GM19351 (cell line): ENCODE data around the gene NT5C3A.

Experiments used
- ATAC-seq: cut with Tn5 transposase; IDR thresholded peaks from one replicate; pipeline ENCODE4 v1.9.1; 2021; ENCODE audit warnings: mild to moderate bottlenecking, moderate library complexity; ENCODE audit not compliant: unreplicated experiment

The NT5C3A gene

GRCh38 chr7:33076737-33077136 lies 14.2 kb upstream of the NT5C3A start:
- ATAC-seq, result no peak

GRCh38 chr7:33075818-33076518 lies 13.4 kb upstream of the NT5C3A start:
- ATAC-seq, result no peak

- no peak for ATAC-seq
Measured at GRCh38 chr7:33073243-33073642, 10.7 kb upstream of the NT5C3A start.

- ATAC-seq, result no peak
Measured at GRCh38 chr7:33072471-33072870, 9.9 kb upstream of the NT5C3A start.

GRCh38 chr7:33070831-33071230 lies 8.3 kb upstream of the NT5C3A start:
- no peak for ATAC-seq

- no peak for ATAC-seq
Measured at GRCh38 chr7:33070277-33070676, 7.7 kb upstream of the NT5C3A start.

- no peak for ATAC-seq
Measured at GRCh38 chr7:33067921-33068320, 5.3 kb upstream of the NT5C3A start.

- no peak for ATAC-seq
Measured at GRCh38 chr7:33066771-33067170, 4.2 kb upstream of the NT5C3A start.

- ATAC-seq, result no peak
Measured at GRCh38 chr7:33065981-33066380, 3.4 kb upstream of the NT5C3A start.

- ATAC-seq, result peak; percentile 93
Measured at GRCh38 chr7:33062782-33063443, 337 bp upstream of the NT5C3A start.

GRCh38 chr7:33061282-33061937 lies 1.2 kb downstream of the NT5C3A start:
- no peak for ATAC-seq

GRCh38 chr7:33059635-33060034 lies 2.9 kb downstream of the NT5C3A start:
- no peak for ATAC-seq

- no peak for ATAC-seq
Measured at GRCh38 chr7:33055158-33055557, 7.4 kb downstream of the NT5C3A start.

GRCh38 chr7:33054261-33054964 lies 8.2 kb downstream of the NT5C3A start:
- no peak for ATAC-seq

- ATAC-seq, result no peak
Measured at GRCh38 chr7:33053721-33054120, 8.9 kb downstream of the NT5C3A start.

- ATAC-seq, result peak; percentile 59
Measured at GRCh38 chr7:33050535-33051318, 11.8 kb downstream of the NT5C3A start.

- ATAC-seq, result no peak
Measured at GRCh38 chr7:33048704-33049103, 13.9 kb downstream of the NT5C3A start.

GRCh38 chr7:33048257-33048656 lies 14.3 kb downstream of the NT5C3A start:
- no peak for ATAC-seq

GRCh38 chr7:33044986-33045385 lies 17.6 kb downstream of the NT5C3A start:
- peak; percentile 40 for ATAC-seq

- no peak for ATAC-seq
Measured at GRCh38 chr7:33044401-33044718, 18.2 kb downstream of the NT5C3A start.
